CD4-positive, alpha-beta T cell treated with Interleukin-17A for 4 hours (primary cell): Measurements from ENCODE around the gene CNNM2.
"Not testable (repeated sequence)": the region's sequence is repeated elsewhere in the genome, so short reads cannot be mapped to it uniquely, and the experiment has no call there.

Source experiments
- DNase-seq: peaks from one replicate; pipeline ENCODE4 v3.0.0-alpha.2; 2020; ENCODE audit warnings: mixed read lengths

CNNM2 gene

DNA sequence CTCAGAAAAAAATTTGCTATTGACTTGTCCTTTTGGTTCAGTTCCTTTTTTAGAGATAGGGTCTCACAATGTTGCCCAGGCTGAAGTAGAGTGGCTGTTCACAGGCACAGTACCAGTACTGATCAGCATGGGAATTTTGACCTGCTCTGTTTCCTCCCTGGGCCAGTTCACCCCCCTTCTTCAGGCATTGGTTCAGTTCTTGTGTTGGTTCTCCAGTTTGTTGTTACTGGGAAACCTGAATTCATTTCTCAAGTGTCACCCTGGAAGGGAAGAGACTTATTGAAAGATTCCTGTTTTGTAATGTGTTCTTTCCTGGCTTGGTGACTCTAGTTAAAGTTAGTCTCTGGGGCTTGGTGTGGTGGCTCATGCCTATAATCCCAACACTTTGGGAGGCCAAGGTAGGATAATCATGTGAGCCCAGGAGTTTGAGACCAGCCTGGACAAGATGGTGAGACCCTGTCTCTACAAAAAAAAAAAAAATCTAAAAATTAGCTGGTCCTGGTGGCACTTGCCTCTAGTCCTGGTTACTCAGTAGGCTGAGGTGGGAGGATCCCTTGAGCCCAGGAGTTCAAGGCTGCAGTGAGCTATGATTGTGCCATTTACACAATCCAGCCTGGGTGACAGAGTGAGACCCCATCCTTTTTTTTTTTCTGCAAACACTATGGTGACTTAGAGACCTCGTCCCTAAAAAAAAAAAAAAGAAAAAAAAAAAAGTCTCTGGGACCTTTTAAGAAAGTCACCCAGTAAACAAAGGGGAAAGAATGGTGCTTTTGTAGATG is 52.7 kb downstream of the CNNM2 start:
- DNase-seq, result no peak

DNA sequence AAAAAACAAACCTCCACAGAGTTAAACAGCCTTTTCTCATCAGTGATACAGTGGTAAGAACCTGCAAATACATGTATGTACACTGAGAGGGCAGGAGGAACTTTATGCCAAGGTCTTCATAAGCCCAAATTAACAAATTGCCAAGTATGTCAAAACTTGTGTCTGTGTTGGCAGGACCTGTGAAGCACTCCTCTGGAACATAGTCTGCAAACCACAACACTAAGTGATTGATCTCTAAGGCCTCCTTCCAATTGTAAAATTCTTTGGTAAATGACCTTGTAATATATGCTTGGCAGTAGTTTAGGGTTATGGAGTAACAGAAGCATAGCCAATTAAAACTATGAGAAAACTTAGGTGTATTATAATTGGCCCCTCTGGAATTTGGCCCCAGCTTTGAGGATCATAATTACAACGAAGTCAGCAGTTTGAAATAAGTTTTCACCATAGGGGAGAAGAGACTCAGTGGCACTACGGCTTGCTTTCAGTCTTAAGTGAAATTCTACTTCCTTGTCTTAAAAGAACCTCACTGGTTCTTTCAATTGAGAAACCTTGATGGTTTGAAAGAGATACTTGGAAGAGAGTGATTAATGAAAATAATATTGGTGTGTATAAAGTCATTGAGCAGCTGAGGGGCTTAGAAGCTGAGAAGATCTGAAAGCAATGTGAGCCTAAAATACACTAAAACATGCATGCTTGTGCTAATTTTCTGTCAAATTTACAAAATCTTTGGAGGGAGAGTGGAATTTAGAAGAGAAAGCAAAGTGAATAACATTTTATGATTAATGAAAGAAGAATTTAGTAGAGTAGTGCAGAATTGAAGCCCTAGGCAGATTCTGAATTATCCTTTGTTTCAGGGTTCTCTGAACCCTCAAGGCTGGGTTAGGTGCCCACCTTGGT is 57.6 kb downstream of the CNNM2 start:
- no peak for DNase-seq

DNA sequence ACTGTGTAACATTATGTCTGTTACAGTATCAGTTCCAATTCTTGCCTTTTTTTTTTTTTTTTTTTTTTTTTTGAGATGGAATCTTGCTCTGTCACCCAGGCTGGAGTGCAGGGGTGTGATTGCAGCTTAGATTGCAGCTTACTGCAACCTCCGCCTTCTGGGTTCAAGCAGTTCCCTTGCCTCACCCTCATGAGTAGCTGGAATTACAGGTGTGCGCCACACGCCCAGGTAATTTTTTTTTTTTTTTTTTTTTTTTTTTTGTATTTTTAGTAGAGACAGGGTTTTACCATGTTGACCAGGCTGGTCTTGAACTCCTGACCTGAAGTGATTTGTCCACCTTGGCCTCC is 58.3 kb downstream of the CNNM2 start:
- DNase-seq, result not testable (repeated sequence)

DNA sequence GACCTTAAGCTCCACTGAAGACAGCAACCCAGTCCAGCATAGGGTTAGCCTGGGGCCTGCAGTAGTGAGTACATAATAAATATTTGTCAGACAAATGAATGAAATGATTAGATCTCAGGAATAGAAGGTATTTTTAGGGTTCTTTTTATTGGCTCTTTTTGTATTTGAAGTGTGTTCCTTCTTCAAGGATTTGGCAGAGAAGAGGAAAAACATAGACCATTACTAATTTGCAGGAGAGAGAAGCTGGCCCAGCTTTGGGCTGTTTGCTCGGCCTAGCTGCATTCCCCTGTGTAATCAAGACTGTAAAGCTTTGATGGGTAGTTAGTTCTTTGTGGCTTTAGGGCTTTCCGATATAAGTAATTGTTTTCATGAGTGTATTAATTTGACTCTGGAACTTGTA is 64.2 kb downstream of the CNNM2 start:
- no peak for DNase-seq

DNA sequence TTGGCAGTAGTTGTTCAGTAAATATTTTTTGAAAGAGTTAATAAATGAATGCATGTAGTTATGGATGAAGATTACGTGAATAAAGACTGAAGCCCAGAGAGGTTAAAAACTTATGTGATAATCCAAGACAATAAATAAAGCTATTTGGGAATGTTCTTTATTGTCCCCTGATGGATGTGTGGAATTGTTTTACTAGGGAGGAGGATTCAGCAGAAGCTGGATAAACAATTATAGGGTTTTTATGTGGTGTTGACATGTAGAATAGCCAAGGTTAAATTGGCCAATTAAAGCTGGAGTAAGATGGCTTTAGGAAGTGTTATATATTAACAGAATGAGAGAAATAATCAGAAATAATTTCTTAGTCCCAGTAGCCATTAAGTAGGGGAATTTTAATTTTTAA is 66.0 kb downstream of the CNNM2 start:
- DNase-seq, result no peak

DNA sequence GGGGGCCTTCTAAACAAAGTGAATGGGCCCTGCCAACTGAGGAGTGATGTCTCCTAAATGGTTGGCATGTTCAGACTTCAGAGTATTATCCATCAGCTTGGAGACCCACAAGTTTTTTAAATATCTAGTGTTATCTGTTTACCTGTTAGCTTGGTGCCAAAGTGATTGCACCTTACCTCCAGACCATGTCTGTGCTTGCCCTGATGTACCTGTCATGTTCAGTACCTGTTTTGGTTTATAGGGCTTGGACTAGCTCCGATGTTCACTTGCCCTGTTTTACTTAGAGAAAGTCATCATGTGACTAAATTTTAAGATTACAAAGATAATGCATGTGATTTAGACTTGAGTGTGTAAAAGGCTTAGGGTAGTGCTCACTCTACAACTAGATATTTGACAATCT is 67.7 kb downstream of the CNNM2 start:
- DNase-seq, result no peak

DNA sequence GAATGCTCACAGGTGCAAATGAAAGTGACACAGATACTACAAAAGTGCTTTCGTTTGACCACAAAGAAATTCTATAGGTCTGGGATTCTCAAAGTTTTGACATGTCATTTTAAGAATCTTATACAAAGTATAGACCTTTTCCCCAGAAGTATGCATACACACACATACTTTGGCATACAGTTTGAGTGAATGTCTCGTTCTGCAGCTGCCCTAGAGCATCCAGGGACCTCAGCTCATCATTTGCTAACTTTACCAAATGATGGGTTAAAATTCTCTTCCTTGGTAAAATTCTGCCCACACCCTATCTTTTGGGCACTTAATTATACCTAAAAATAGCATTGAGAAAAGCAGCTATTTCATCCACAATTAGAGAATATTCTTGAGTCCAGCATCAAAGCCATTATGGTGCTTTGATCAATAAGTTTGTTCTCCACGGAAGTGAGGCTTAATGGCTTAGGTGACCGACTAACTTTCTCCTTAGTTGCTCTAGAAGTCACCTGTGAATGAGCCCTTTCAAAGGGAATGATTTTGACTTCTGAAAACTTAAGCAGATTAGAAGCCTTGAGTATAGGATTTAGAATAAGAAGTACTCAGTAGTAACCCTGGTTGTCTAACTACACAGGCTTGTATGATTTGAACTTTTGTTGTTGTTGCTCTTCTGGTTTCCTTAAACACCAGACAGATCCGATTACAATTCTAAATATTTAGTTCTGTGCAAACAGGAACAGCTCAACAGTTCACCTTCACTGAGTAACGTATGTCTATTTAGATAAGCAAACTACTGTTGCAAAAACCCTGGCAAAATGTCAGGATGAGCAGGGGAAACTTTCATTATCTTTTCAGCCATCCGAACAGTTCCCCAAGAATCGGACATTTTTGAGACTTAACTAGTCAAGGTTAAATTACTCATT is 70.6 kb downstream of the CNNM2 start:
- no peak for DNase-seq

DNA sequence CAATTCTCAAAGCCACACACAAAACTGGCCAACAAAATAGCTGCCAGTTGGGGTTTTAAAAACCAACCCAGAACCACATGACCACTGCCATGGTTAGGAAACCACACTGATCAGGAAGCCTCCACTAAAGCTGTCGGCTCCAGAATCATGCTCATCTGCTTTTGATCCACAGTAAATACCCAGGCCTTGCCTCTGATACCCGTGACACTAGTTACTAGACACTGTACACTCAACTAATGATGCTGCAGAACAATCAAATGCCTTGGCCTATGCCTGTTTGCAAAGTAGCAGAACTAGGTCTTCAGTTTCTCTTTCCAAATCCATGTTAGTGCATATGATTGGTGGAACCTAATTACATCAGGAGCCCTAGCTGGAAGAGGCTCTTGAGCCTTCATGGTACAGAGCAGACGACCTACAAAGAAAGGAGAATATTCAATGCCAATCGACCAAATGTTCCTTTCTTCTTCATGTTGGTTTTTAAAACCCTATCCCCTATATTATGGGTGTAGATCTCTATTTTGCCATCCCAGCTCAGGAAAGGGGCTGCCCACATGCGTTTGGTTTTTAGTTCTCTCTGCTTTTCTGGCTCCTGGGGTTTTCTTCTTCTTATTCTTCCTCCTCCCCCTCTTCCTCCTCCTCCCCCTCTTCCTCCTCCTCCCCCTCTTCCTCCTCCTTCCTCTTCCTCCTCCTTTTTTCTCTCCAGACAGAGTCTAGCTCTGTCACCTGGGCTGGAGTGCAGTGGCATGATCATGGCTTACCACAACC is 76.6 kb downstream of the CNNM2 start:
- DNase-seq, result no peak

DNA sequence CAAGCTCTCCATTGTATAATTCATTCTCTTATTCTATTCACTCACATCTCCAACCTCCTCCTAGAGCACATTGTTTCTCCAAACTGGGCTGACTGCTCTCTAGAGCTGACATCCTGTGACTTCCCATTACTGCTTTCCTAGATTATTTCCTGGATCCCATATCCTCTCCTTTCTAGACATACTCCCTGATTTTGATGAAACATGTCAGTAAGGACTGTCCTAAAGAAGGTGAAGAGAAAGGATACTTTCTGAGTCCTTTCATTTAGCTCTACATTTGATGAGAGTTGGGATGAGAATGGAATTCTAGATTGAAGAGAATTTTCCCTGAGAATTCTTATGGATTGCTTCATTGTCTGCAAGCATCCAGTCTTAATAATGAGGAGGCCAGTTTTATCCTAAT is 78.8 kb downstream of the CNNM2 start:
- no peak for DNase-seq

DNA sequence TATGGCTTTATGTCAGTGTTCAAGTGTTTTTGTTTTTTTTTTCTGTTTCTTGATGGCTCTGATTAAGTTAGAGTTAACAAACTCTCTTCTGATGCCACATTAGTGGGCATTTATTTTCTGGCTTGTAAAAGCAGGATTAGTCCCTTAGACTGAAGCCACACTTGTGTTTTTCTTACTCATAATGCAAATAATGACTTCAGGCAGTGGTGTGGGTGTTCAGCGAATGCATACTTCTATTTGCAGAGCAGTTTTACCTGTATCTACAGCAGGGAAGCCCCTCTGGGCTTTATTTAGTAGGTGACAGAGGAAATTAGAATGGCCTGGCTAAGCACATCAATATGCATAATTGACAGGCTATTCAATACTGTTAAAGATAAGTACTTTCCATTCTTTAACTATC is 79.9 kb downstream of the CNNM2 start:
- DNase-seq, result no peak

DNA sequence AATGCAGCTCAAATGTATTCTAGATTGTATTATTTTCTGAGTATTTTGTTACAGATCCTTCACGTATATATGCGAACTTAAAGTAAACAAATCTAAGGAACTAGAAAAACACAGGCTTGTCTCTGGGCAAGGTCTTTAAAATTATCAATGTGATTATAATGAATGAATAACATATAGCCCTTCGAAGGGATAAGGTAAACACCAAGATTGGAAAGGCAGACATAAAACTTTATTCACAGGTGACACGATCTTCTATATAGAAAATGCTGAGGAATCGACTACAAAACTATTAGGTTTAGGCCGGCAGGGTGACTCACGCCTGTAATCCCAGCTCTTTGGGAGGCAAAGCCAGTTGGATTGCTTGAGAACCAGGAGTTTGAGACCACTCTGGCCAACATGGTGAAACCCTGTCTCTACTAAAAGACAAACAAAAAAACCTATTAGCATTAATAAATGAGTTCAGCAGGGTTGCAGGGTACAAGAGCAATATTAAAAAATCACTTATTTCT is 80.4 kb downstream of the CNNM2 start:
- DNase-seq, result no peak

DNA sequence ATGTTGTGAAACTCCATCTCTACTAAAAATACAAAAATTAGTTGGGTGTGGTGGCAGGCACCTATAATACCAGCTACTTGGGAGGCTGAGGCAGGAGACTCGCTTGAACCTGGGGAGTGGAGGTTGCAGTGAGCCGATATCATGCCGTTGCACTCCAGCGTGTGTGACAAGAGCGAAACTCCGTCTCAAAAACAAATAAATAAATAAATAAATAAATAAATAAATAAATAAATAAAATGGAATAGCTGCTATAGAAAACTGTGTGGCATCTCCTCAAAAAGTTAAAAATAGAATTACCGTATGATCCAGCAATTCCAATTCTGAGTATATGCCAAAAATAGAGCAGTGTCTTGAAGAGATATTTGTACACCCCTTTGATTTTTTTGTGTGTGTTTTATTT is 82.0 kb downstream of the CNNM2 start:
- DNase-seq, result not testable (repeated sequence)

DNA sequence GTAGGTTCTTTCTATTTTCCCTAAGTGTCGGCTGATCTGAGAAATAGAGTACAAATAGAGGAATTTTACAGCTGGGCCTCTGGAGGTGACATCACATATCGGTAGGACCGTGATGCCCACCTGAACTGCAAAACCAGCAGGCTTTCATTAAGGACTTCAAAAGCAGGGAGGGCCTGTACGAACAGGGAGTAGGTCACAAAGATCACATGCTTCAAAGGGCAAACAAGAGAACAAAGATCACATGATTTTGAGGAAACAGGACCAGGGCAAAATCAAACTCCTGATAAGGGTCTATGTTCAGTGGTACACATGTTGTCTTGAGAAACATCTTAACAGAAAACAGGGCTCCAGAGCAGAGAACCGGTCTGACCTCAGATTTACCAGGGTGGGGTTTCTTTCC is 88.9 kb downstream of the CNNM2 start:
- DNase-seq, result no peak

DNA sequence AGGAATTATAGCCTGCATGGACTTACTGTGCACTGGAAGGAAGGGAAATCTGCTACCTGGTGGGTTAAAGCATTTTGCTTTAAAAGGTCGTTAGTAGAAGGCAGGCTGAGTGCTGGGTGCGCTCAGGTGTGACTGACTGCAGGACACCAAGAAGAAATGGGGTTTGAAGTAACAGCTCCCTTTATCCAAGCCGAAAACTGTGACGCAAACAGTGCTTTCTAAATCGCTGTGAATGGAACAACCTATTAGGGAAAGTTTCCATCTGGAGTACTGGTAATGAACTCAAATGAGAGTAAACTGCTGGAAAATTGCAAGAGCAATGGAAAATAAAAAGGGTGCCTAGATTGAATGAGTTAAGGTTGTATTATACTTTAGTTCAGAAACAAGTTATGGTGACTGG is 95.3 kb downstream of the CNNM2 start:
- no peak for DNase-seq

DNA sequence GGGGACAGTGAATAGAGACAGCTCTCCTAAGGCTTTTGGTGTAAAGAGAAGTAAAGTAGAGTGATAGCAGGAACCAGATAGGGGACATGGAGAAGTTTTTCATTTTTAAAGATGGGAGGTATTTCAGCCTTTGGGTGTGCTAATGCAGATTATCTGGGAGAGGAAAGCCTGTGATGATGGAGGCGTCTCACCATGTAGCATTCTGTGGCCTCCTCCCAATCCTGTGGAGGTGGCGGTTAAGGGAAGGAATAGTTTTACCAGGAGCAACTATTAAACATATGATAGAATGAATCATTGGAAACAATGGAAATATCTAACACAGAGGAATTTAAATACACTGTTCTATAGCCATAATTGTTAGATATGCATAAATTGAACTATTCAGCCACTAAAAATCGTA is 101.3 kb downstream of the CNNM2 start:
- DNase-seq, result no peak

DNA sequence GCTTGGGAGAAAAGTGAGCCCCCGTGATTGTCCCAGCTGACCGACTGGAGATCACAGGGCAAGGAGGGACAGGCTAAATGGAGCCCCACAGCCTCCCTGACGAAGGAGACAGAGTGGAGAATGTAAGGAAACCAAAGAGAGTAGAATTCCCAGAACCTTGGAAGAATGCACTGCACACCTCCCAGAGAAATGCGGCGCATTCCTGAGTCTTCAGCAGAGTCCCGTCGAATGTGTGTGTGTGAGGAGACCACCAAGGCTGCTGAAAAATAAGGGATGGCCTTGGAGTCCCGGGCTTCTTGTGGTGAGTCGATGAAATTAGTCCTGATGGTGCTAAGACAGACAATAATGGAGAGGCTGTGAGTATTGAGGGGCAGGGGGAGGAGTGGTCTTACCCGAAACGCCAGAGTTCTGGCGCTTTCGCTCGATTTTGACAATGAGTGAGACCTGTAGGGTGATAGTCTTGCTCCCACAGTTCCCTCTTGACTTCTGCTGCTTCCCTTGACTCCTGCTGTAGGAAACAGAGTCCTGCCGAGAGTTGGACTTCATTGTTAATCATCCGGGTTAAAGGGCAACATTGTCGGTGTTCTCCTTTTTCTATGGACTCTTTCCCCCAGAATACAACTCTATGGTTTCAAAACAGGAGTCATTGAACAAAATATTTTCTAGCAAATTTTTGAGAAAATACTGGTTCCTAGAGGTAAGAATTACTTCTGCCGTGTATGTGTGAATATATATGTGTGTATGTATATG is 103.2 kb downstream of the CNNM2 start:
- DNase-seq, result no peak

DNA sequence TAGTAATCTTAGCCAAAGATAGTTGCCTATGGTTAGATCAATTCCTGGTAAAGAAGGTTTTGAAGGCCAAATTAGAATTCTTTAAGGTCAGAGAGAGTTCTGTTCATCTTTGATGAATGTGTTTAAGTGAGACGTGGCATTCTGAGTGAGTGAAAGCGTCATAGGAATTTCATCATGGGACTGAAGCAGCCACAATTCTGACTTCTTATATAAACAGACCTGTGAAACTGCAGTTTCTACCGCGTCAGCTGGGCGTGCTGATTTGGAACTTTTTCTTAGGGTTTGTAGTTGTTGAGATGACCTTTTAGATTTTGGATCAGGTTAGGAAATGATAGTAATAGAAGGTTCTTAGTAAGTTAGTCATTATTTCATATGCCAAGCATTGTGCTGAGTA is 103.8 kb downstream of the CNNM2 start:
- no peak for DNase-seq

DNA sequence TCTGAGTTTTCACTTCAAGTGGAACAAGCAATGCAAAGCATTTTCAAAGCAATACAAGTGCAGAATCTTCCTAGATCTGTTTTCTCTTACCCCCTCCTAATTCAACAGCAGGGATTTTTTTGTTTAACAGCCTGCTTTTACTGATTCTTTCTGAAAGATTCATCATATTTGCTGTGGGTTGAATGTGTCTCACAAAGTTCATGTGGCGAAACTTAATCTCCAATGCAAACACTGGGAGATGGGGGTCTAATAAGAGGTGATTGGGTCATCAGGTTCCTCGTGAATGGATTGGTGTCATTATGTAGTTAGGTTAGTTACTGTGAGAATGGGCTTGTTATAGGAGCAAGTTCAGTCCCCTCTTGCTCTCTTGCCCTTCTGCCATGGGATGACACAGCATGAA is 107.6 kb downstream of the CNNM2 start:
- DNase-seq, result no peak

DNA sequence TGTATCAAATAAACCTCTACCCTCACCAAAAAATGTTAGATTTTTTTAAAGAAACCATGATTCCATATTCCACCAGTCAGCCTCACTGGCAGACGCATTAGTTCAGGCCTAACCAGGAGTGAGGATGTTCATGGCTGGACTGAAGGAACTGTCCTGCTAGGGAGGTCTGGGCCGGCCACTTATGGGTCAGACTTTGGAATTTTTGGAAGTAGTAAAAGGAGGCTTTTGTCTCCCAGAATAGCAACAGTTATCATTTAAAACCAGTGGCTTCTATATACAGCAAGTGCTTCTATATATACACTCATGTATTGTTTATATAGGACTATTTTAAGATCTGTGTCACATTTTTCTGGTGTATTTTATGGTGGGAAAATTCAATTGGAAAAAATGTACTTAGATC is 120.5 kb downstream of the CNNM2 start:
- no peak for DNase-seq

DNA sequence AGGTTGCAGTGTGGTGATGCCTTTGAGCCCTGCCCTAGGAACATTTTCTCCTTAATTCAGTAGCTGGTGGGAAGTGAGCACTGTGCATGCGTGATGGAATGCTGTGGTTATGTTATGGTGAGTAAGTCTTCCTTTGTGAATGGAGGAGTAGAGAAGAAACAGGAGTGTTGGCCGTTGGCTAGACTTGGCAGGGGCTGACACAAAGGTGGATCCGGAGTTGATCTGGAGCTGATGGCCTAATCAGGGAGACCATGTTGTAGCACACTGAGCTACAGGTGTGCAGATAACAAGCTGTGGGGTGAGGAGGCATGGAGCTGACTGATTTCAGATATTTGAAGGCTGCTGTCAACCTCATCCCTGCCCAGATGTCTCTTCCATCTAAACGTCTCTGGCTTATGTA is 122.3 kb downstream of the CNNM2 start:
- no peak for DNase-seq

DNA sequence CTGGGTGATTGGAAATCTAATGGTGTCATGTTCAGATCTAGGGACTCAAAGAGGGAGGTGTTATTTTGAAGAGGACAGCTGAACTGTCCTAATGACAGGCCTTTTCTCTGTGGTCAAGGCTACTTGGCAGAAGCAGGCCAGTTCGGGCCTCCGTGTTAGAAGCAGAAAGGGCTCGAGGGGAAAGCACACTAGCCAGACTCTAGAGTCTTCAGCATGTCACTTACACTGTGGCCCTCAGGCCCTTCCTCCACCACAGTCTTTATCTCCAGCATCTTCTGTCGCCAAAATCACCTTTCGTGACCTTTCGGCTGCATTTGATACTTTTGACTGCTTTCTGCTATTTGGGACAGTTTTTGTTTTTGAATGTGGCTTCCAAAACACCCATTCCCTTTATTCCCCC is 123.3 kb downstream of the CNNM2 start:
- no peak for DNase-seq

DNA sequence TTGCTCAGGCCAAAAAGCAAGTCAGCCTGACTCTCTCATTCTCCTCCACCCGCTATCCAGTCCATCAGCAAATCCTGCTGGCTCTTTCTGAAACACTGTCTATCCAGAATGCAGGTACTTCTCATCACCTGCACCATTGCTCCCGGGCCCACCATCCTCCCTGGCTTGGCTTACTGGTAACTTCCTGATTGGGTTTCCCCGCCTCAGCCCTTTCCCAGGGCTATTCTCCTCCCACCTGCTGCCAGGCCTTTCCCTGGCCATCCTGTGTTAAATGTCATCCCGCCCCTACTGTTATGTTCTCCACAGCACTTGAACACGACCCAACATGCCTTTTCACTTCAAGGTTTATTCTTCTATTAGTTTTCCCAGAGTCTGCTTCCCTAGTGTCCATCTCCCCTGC is 124.0 kb downstream of the CNNM2 start:
- DNase-seq, result no peak
